Endothelial cell of umbilical vein (primary cell): Measurements from ENCODE around the gene FAM3B. TPM values are rescaled to one million over a fixed set of nuclear protein-coding genes. Genes with fewer than 3 reads are reported as not detected.

Experiments used
- BruUV-seq: library from RNA; stranded (reverse); fragments of 400-500 nt; replicated peaks from 2 replicates; lab custom pipeline; 2021; lab: Mats Ljungman, UMichigan
- CTCF ChIA-PET: fragments of 300-600, 350-600 bp; sonication (Branson Sonifier 250); formaldehyde crosslinking; loops from one replicate; lab custom pipeline; 2021; ENCODE audit warnings: antibody characterized with exemption, inconsistent platforms; lab: Charles Lee
- POLR2A ChIA-PET: fragments of 300-600, 350-600 bp; sonication (Branson Sonifier 250); formaldehyde crosslinking; loops from one replicate; lab custom pipeline; 2021; ENCODE audit warnings: antibody characterized with exemption, inconsistent platforms; lab: Charles Lee
- DNase-seq: peaks from one replicate; pipeline ENCODE4 v3.0.0-alpha.2; 2011; ENCODE audit warnings: low read depth, low spot score
- FAIRE-seq: peaks from 2 replicates; lab custom pipeline; 2011; peaks lifted over from hg19 to GRCh38; lab: Jason Lieb, UNC
- H2AFZ ChIP-seq: 2 replicates; pipeline ENCODE4 v1.6.0; 2012; ENCODE audit warnings: low read depth, low read length, control low read depth, inconsistent platforms
- H3K27ac ChIP-seq: 2 replicates; pipeline ENCODE4 v1.5.1; 2011; ENCODE audit warnings: low read depth, mild to moderate bottlenecking, control low read depth, low read length, moderate library complexity; ENCODE audit not compliant: insufficient read depth
- H3K27me3 ChIP-seq, 2 experiments: 2 replicates each; pipeline versions ENCODE4 v1.6.0 to v1.6.1; 2011; ENCODE audit warnings: low read length in 2 of 2, mixed read lengths in 1 of 2; ENCODE audit not compliant: control insufficient read depth in 2 of 2, insufficient read depth in 2 of 2
- H3K36me3 ChIP-seq, 2 experiments: 2 replicates in 1 of 2; 3 replicates in 1 of 2; pipeline ENCODE4 v1.5.1; 2011; ENCODE audit warnings: low read length in 2 of 2, mild to moderate bottlenecking in 1 of 2, moderate library complexity in 1 of 2; ENCODE audit not compliant: control insufficient read depth in 2 of 2, insufficient read depth in 2 of 2; ENCODE audit errors: extremely low read depth in 1 of 2
- H3K4me1 ChIP-seq: 3 replicates; pipeline ENCODE4 v1.5.1; 2011; ENCODE audit warnings: mild to moderate bottlenecking, low read length; ENCODE audit not compliant: control insufficient read depth, insufficient read depth; ENCODE audit errors: extremely low read depth
- H3K4me2 ChIP-seq: 2 replicates; pipeline ENCODE4 v1.6.1; 2011; ENCODE audit warnings: low read length, control low read depth, mixed read lengths; ENCODE audit not compliant: insufficient read depth
- H3K4me3 ChIP-seq, 3 experiments: fragments of 200-600 bp in 1 of 3; sonication (generic), shearing (Covaris generic) in 1 of 3; replicated peaks in 1 of 3; 2 replicates each; pipeline ENCODE4 v1.5.1; 2011 to 2016; ENCODE audit warnings: control low read depth in 3 of 3, low read length in 3 of 3, mild to moderate bottlenecking in 2 of 3, inconsistent platforms in 1 of 3, low read depth in 1 of 3, moderate library complexity in 1 of 3; ENCODE audit not compliant: insufficient read depth in 1 of 3
- H3K79me2 ChIP-seq: 2 replicates; pipeline ENCODE4 v1.6.0; 2012; ENCODE audit warnings: low read length, inconsistent platforms; ENCODE audit not compliant: control insufficient read depth, insufficient read depth
- H3K9ac ChIP-seq: replicated peaks from 2 replicates; pipeline ENCODE3; 2011; ENCODE audit warnings: low read length, control low read depth; ENCODE audit not compliant: insufficient read depth; ENCODE audit errors: extremely low read depth
- H3K9me1 ChIP-seq: replicated peaks from 3 replicates; pipeline ENCODE4 v1.6.0; 2011; ENCODE audit warnings: mild to moderate bottlenecking, low read length; ENCODE audit not compliant: control insufficient read depth, insufficient read depth; ENCODE audit errors: extremely low read depth
- H3K9me3 ChIP-seq: replicated peaks from 2 replicates; pipeline ENCODE4 v1.5.1; 2012; ENCODE audit warnings: low read length, inconsistent platforms; ENCODE audit not compliant: control insufficient read depth, insufficient read depth
- H4K20me1 ChIP-seq: replicated peaks from 2 replicates; pipeline ENCODE3; 2011; ENCODE audit warnings: mild to moderate bottlenecking, low read length; ENCODE audit not compliant: control insufficient read depth, insufficient read depth; ENCODE audit errors: extremely low read depth
- EZH2 ChIP-seq: IDR thresholded peaks from 2 replicates; pipeline ENCODE4 v1.6.1; 2012; ENCODE audit warnings: borderline replicate concordance, low read depth, mild to moderate bottlenecking, moderate library complexity, low read length, inconsistent platforms; ENCODE audit not compliant: severe bottlenecking
- FOS ChIP-seq: IDR thresholded peaks from 2 replicates; pipeline ENCODE4 v1.6.1; 2011; ENCODE audit warnings: mild to moderate bottlenecking, low read length, moderate library complexity, borderline replicate concordance; ENCODE audit not compliant: insufficient read depth
- GATA2 ChIP-seq: IDR thresholded peaks from 2 replicates; pipeline ENCODE4 v1.7.0; 2011; ENCODE audit warnings: low read depth, mild to moderate bottlenecking, moderate library complexity, mixed read lengths, low read length; ENCODE audit not compliant: insufficient read length, insufficient read depth
- JUN ChIP-seq: IDR thresholded peaks from 2 replicates; pipeline ENCODE4 v1.6.1; 2011; ENCODE audit warnings: borderline replicate concordance, low read depth; ENCODE audit not compliant: insufficient read length, insufficient read depth
- MAX ChIP-seq: IDR thresholded peaks from 2 replicates; pipeline ENCODE4 v1.6.1; 2011; ENCODE audit not compliant: insufficient read depth, insufficient read length
- MYC ChIP-seq: IDR thresholded peaks from one replicate; pipeline ENCODE4 v1.6.1; 2011; ENCODE audit warnings: mild to moderate bottlenecking, low read depth, low read length
- POLR2A ChIP-seq: IDR thresholded peaks from 2 replicates; pipeline ENCODE4 v1.6.1; 2012; ENCODE audit warnings: low read depth, mild to moderate bottlenecking, control low read depth, low read length
- POLR2AphosphoS5 ChIP-seq: IDR thresholded peaks from 2 replicates; pipeline ENCODE4 v1.6.1; 2012; ENCODE audit warnings: low read depth, mild to moderate bottlenecking, control low read depth, low read length, moderate library complexity; ENCODE audit not compliant: insufficient read depth
- dilution Hi-C: fragments of 300-500 bp; cut with MboI; formaldehyde crosslinking; loops from one replicate; pipeline ENCODE4 v1.15.0; 2019; ENCODE audit warnings: low sequenced_read_pairs; ENCODE audit not compliant: extremely low pct_ligation_motif_present
- intact Hi-C: fragments of 100-400 bp; cut with micrococcal nuclease; formaldehyde crosslinking; loops from one replicate; pipeline ENCODE4 v1.10.0; 2022
- polyA plus RNA-seq, 4 experiments: library from polyadenylated mRNA; depleted of rRNA in 3 of 4; stranded (reverse) in 3 of 4; unstranded in 1 of 4; fragments of >200 nt; gene quantifications; 2 replicates each; pipeline versions ENCODE4 v1.2.1 to v1.2.3, GENCODE V29; 2011 to 2012; ENCODE audit warnings: missing spikeins in 1 of 4
- total RNA-seq: library from RNA; stranded (reverse); gene quantifications from 2 replicates; pipeline ENCODE4 v1.2.3, GENCODE V29; 2021
- TF ChIP-seq, protein P1 (sequence below), 2 donors: IDR thresholded peaks; 1 replicate in 1 of 2; 2 replicates in 1 of 2; pipeline ENCODE4 v1.5.1; 2011; ENCODE audit warnings: low read length in 2 of 2, mild to moderate bottlenecking in 2 of 2, moderate library complexity in 2 of 2, control low read depth in 1 of 2, inconsistent platforms in 1 of 2, low read depth in 1 of 2; ENCODE audit not compliant: insufficient read depth in 1 of 2; ENCODE audit errors: extremely low read depth in 1 of 2

FAM3B gene
- total and polyA plus RNA-seq, 2 donors (not counting 3 experiments of a cell fraction or from before 2014, with no cell fraction given): not detected

GRCh38 chr21:41345356-41345755 lies 28.8 kb downstream of the FAM3B start:
- Histone ChIP-seq H4K20me1 (no peaks in the 10 kb centered on the region), H3K27me3 (peaks cover 0 to 3% of the 10 kb centered on the region in 2 experiments), H3K79me2 (no peaks in the 10 kb centered on the region), H3K9me3 (no peaks in the 10 kb centered on the region), H3K4me1 (no peaks in the 10 kb centered on the region), H3K27ac (no peak overlapping the region), H3K9ac (no peak overlapping the region), H3K36me3 (no peaks in the 10 kb centered on the region), H3K9me1 (no peaks in the 10 kb centered on the region), H3K4me3 (no peak overlapping the region), H2AFZ (no peak overlapping the region), H3K4me2 (no peak overlapping the region)
- no peak for DNase-seq
- TF ChIP-seq MYC: no peak
- TF ChIP-seq POLR2AphosphoS5: no peak
- TF ChIP-seq EZH2: no peak
- TF ChIP-seq POLR2A: no peak
- no peak for TF ChIP-seq GATA2
- TF ChIP-seq FOS: no peak
- TF ChIP-seq JUN: no peak
- TF ChIP-seq MAX: no peak
- TF ChIP-seq, protein P1, sequence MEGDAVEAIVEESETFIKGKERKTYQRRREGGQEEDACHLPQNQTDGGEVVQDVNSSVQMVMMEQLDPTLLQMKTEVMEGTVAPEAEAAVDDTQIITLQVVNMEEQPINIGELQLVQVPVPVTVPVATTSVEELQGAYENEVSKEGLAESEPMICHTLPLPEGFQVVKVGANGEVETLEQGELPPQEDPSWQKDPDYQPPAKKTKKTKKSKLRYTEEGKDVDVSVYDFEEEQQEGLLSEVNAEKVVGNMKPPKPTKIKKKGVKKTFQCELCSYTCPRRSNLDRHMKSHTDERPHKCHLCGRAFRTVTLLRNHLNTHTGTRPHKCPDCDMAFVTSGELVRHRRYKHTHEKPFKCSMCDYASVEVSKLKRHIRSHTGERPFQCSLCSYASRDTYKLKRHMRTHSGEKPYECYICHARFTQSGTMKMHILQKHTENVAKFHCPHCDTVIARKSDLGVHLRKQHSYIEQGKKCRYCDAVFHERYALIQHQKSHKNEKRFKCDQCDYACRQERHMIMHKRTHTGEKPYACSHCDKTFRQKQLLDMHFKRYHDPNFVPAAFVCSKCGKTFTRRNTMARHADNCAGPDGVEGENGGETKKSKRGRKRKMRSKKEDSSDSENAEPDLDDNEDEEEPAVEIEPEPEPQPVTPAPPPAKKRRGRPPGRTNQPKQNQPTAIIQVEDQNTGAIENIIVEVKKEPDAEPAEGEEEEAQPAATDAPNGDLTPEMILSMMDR (IDR thresholded peaks at IDR 0.05; ENCODE audit: extremely low read depth in 1 of 2, insufficient read depth in 1 of 2, low read depth in 1 of 2, low read length in 2 of 2): no peak
- intact Hi-C loops: no loop called here
- ChIA-PET POLR2A (no interaction called here), CTCF (no interaction called here)
- FAIRE-seq: no peak
- dilution Hi-C loops: no loop called here
- no TSS peak for BruUV-seq
